Measurements from ENCODE around the gene CSF1. TPM values are rescaled to one million over a fixed set of nuclear protein-coding genes. Genes with fewer than 3 reads are reported as not detected.

CSF1 gene
- total and polyA plus RNA-seq, 12 donors = 3.8 to 295 (median 88.5) TPM

GRCh38 chr1:109890115-109890953 is 20.3 kb upstream of the CSF1 start:
- TF ChIP-seq, protein P1, sequence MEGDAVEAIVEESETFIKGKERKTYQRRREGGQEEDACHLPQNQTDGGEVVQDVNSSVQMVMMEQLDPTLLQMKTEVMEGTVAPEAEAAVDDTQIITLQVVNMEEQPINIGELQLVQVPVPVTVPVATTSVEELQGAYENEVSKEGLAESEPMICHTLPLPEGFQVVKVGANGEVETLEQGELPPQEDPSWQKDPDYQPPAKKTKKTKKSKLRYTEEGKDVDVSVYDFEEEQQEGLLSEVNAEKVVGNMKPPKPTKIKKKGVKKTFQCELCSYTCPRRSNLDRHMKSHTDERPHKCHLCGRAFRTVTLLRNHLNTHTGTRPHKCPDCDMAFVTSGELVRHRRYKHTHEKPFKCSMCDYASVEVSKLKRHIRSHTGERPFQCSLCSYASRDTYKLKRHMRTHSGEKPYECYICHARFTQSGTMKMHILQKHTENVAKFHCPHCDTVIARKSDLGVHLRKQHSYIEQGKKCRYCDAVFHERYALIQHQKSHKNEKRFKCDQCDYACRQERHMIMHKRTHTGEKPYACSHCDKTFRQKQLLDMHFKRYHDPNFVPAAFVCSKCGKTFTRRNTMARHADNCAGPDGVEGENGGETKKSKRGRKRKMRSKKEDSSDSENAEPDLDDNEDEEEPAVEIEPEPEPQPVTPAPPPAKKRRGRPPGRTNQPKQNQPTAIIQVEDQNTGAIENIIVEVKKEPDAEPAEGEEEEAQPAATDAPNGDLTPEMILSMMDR (IDR thresholded peaks at IDR 0.05) = no peak
- no peak for TF ChIP-seq POLR2A (IDR thresholded peaks at IDR 0.05)
- Histone ChIP-seq H3K27ac (no peak overlapping the region), H3K27me3 (no peaks in the 10 kb centered on the region), H3K4me3 (no peak overlapping the region), H3K9me3 (replicated peaks in 1 of 3) (no peaks in the 10 kb centered on the region), H3K36me3 (replicated peaks in 1 of 2) (no peaks in the 10 kb centered on the region), H3K4me1 (replicated peaks in 1 of 2) (peaks cover 7 to 8% of the 10 kb centered on the region in 2 donors)
- intact Hi-C loops (cut with DNase I) = no loop called here
- WGBS, 4 donors = 87 to 91% (median 88%) methylated on average over 5 of the region's 5 CpGs
- no peak for DNase-seq

DNA sequence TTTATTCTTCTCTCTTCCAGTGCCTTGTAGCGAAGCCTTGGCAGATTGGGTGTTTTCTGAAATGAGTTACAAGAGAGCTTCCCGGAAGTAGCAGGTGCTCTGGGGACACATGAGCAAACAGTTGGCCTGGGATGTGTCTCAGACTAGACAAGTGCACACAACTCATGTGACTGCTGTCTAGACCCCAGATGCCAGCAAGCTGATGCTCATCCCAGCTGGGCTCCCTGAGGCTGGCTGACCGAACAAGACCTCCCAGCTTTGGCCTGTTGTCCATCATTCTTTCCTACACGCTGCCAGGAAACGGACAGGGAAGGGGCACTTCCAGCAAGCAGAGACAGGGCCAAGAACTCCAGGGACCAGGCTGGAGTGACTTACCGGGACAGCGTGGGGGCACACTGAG is 18.7 kb upstream of the CSF1 start:
- H3K27ac ChIP-seq = no peak overlapping the region
- H3K4me1 ChIP-seq (replicated peaks in 1 of 2) = peaks cover 9 to 13% of the 10 kb centered on the region in 2 donors
- no peaks in the 10 kb centered on the region for H3K27me3 ChIP-seq
- no peak for TF ChIP-seq POLR2A (IDR thresholded peaks at IDR 0.05)
- TF ChIP-seq, protein P1 (IDR thresholded peaks at IDR 0.05) = no peak
- WGBS, 4 donors = 70 to 91% (median 77%) methylated on average over 5 to 7 of the region's 7 CpGs
- H3K9me3 ChIP-seq (replicated peaks in 1 of 3) = no peaks in the 10 kb centered on the region
- no peak overlapping the region for H3K4me3 ChIP-seq
- intact Hi-C loops (cut with DNase I) = no loop called here
- DNase-seq = no peak
- no peaks in the 10 kb centered on the region for H3K36me3 ChIP-seq (replicated peaks in 1 of 2)

DNA sequence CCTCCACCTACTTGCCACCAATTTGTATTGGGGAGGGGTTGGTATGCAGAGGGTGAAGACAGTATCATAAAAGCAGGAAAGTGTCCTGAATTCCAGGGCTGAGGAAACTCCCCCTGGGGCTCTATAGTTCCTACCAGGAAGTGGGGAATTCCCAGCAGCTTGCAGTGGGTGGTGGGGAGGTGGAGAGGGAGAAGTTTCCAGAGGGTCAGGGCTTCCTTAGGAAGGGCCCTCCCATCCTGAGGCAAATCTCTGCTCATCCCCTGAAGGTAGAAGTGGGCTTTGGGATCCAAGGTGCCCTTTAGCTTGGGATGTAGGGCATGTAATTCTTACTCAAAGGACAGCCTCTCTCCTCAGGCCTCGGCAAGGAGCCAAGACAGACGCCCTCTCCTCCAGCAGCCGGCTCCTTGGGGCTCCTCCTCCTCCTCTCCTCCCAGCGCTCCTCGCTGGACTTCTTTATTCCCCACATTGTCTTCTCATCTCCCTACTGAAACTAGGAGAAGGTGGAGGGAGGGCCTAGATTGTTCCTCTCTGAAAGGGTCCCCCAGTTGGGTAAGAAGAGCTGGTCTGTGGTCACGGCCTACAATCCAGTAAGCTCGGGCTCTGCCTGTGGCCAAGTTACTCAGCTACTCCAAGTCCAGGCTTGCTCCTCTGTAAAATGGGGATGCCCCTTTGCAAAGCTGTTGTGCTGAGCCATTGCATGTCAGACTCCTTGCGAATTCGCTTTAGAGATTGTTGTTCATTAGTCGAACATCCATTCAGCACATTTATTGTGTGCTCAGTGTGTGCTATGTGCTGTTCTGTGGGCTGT is 17.9 kb upstream of the CSF1 start:
- Histone ChIP-seq H3K9me3 (replicated peaks in 1 of 3) (no peaks in the 10 kb centered on the region), H3K27me3 (no peaks in the 10 kb centered on the region), H3K4me3 (no peak overlapping the region), H3K27ac (no peak overlapping the region), H3K36me3 (replicated peaks in 1 of 2) (no peaks in the 10 kb centered on the region), H3K4me1 (replicated peaks in 1 of 2) (peaks cover 9 to 13% of the 10 kb centered on the region in 2 donors)
- 75 to 83% (median 79%) methylated on average over 10 of the region's 10 CpGs for WGBS, 4 donors
- intact Hi-C loops (cut with DNase I) = no loop called here
- DNase-seq = no peak
- TF ChIP-seq, protein P1 (IDR thresholded peaks at IDR 0.05) = no peak
- TF ChIP-seq POLR2A (IDR thresholded peaks at IDR 0.05) = no peak

GRCh38 chr1:109893532-109894171 is 17.0 kb upstream of the CSF1 start:
- Histone ChIP-seq H3K27me3 (no peaks in the 10 kb centered on the region), H3K4me3 (no peak overlapping the region), H3K4me1 (replicated peaks in 1 of 2) (peaks cover 9 to 13% of the 10 kb centered on the region in 2 donors), H3K36me3 (replicated peaks in 1 of 2) (no peaks in the 10 kb centered on the region), H3K27ac (no peak overlapping the region), H3K9me3 (replicated peaks in 1 of 3) (no peaks in the 10 kb centered on the region)
- TF ChIP-seq, protein P1 (IDR thresholded peaks at IDR 0.05) = no peak
- no peak for TF ChIP-seq POLR2A (IDR thresholded peaks at IDR 0.05)
- WGBS, 4 donors = 91 to 94% (median 93%) methylated on average over 7 of the region's 7 CpGs
- intact Hi-C loops (cut with DNase I) = no loop called here
- no peak for DNase-seq
